ENCODE data around the gene NANOGP8.

The NANOGP8 gene

DNA sequence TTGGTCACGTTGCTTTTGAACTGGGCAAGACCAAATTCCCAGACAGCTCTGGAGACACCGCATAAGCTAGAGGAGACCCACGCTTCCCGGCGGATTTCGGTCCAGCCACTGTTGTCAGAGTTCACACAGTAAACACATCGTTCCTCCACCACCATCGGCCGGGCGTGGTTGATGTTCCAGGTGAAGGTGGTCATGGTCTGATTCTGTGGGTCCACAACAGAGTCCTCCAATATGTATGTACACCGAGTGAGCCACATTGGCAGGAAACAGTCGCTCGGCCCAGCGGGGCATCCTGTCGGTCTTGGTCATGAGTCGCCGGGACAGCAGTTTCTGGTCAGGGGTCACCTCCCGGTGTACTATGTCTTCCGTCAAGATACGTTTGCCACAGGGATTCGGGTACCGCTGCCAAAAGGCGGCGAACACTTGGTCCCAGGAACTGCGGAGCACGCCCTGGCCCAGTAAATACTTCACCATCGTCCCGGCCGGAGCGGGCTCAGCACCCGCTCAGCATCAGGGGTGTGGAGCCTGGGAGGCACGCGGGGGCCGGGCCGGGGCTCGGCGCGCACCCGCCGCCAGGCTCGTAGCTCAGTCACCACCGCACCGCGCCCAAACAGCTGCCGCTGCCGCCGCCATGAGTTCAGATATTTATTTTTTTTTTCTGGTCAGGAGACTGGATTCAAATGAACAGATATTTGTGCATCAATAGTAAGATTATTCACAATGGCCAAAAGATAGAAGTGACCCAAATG is 36.7 kb upstream of the NANOGP8 start:
- TF ChIP-seq, protein P1, sequence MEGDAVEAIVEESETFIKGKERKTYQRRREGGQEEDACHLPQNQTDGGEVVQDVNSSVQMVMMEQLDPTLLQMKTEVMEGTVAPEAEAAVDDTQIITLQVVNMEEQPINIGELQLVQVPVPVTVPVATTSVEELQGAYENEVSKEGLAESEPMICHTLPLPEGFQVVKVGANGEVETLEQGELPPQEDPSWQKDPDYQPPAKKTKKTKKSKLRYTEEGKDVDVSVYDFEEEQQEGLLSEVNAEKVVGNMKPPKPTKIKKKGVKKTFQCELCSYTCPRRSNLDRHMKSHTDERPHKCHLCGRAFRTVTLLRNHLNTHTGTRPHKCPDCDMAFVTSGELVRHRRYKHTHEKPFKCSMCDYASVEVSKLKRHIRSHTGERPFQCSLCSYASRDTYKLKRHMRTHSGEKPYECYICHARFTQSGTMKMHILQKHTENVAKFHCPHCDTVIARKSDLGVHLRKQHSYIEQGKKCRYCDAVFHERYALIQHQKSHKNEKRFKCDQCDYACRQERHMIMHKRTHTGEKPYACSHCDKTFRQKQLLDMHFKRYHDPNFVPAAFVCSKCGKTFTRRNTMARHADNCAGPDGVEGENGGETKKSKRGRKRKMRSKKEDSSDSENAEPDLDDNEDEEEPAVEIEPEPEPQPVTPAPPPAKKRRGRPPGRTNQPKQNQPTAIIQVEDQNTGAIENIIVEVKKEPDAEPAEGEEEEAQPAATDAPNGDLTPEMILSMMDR (IDR thresholded peaks at IDR 0.05; ENCODE audit: control insufficient read depth, extremely low read depth, insufficient read depth) = no peak
- H3K4me3 ChIP-seq (ENCODE audit: low read depth, low read length) = no peak overlapping the region
- DNase-seq (ENCODE audit: low read depth) = no peak

DNA sequence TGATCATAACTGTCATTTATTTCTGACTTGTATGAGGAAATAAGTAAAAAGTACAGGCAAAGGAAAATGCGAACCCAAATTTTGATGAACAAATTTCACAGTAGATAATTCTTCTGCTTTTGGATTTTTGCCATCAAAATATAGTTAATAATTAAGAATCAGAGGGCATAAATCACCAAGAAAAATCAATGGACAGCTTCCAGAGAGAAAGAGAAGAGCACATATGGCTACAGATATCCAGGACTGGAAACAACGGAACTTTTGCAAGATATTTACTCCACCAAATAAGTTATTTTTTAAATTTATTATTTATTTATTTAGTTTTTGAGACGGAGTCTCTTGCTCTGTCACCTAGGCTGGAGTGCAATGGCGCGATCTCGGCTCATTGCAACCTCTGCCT is 35.1 kb upstream of the NANOGP8 start:
- TF ChIP-seq, protein P1 (IDR thresholded peaks at IDR 0.05; ENCODE audit: control insufficient read depth, extremely low read depth, insufficient read depth) = no peak
- no peak overlapping the region for H3K4me3 ChIP-seq (ENCODE audit: low read depth, low read length)
- no peak for DNase-seq (ENCODE audit: low read depth)

DNA sequence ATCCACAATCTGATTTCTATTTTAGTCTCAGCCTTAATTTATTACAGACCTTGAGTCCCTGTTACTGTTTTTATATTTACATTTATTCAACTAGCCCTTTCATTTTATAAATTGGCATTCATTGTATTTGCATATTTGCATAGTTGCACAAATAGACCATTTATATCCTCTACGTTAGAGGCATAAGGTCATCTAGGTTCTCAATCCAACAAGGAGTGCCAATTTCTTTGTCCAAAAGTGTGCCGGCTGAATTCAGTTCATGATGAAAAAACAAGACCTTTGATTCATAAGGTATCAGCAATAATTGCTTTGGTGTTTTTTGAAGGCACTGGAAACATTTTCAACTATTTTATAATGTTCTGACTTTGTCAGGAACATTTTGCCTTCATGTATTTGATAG is 33.9 kb upstream of the NANOGP8 start:
- DNase-seq (ENCODE audit: low read depth) = peak; percentile 18
- TF ChIP-seq, protein P1 (IDR thresholded peaks at IDR 0.05; ENCODE audit: control insufficient read depth, extremely low read depth, insufficient read depth) = no peak
- H3K4me3 ChIP-seq (ENCODE audit: low read depth, low read length) = no peak overlapping the region

DNA sequence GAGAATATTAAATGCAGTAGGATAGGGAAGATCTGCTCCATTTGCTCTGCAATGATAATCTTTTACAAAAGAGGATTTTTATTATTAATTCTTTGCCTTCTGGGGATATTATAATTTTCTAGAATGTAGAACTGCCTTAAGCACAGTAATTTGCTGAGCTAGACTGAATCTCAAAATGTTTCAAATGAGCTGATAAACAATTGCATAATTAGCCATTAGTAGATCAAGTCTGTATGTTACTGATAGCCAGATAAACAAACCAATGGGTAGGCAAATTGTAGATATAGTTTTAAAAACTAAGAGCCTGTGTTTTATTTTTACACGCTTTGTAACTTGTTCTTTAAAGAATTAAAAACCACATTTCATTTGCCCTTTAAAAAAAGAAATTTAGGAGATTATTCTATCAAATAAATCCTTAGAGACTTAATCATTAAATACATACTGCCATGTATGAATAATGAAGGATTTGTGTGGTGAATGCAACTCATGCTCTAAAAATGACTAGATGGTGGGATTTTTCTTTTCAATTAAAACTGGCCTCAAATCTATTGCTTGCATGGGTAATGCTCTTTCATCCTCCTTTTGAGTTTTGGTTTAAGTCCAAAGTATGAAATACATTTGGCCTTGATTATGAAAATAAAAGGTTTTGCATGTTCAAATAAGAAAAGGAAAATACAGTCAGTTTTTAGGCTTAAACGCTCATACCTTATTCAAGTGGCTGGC is 32.6 kb upstream of the NANOGP8 start:
- TF ChIP-seq, protein P1 (IDR thresholded peaks at IDR 0.05; ENCODE audit: control insufficient read depth, extremely low read depth, insufficient read depth) = no peak

DNA sequence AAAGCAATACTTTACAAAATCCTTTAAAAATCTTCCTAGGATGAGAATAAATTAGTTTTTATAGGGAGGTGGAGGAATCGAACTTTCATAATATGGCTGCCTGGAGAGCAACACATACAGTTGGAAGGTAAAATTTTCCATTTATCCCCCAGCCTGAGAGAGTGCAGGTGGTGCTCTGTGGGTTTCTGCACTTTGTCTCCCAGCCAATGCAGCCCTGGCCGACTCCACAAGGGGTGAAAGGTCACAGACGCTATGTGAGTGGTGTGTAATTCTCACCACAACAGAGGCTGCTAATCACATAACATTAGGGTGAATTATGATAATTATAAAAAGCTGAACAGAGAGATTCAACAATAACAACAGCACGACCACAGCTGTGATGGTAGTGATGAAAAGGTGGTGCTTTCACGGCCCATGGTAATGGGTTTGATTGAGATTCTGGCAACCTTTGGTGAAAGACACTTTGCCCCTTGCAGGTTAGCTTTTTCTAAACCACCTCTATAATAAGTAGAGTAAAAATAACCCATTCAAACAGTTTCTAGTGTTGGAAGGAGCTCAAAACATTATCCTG is 30.1 kb upstream of the NANOGP8 start:
- no peak overlapping the region for H3K4me3 ChIP-seq (ENCODE audit: low read depth, low read length)
- TF ChIP-seq, protein P1 (IDR thresholded peaks at IDR 0.05; ENCODE audit: control insufficient read depth, extremely low read depth, insufficient read depth) = no peak
- no peak for DNase-seq (ENCODE audit: low read depth)

More for the DNA sequence above, 32.6 kb upstream of the NANOGP8 start:
- no peak for DNase-seq (ENCODE audit: low read depth)
- H3K4me3 ChIP-seq (ENCODE audit: low read depth, low read length) = no peak overlapping the region

DNA sequence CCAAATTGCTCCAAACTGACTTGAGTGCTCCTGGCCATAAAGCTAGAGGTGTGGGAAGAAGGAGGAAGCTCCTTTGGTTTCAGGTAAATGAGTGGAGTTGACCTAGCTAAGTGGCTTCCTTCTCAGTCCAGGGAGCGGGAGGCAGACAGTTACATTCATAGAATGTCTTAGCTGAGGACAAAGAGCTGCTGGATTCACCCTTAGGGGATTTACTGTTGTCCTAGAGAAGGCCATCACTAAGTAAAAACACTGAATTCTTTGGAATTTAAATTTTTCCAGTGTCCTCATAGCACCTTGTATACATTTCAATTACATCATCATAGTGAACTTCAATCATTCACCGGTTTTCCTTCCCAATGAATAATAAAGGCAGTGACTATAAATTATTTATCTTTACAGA is 27.3 kb upstream of the NANOGP8 start:
- TF ChIP-seq, protein P1 (IDR thresholded peaks at IDR 0.05; ENCODE audit: control insufficient read depth, extremely low read depth, insufficient read depth) = no peak
- no peak overlapping the region for H3K4me3 ChIP-seq (ENCODE audit: low read depth, low read length)
- no peak for DNase-seq (ENCODE audit: low read depth)

Measured in LNCaP clone FGC (cell line).